Measurements from ENCODE around the gene TMEM131. TPM values are rescaled to one million over a fixed set of nuclear protein-coding genes. Genes with fewer than 3 reads are reported as not detected.
"Not testable (repeated sequence)": the region's sequence is repeated elsewhere in the genome, so short reads cannot be mapped to it uniquely, and the experiment has no call there.

Gene TMEM131
- polyA plus RNA-seq, 10 donors, result 37.2 to 58.2 (median 44.1) TPM

- DNase-seq, result not testable (repeated sequence)
Measured at GRCh38 chr2:97712175-97712574, 283.6 kb downstream of the TMEM131 start.

GRCh38 chr2:97711394-97711711 is 284.4 kb downstream of the TMEM131 start:
- no peak for DNase-seq

GRCh38 chr2:97708608-97709007 is 287.1 kb downstream of the TMEM131 start:
- no peak for DNase-seq

GRCh38 chr2:97708048-97708380 is 287.7 kb downstream of the TMEM131 start:
- DNase-seq, result no peak

- no peak for DNase-seq
Measured at GRCh38 chr2:97707362-97708047, 288.2 kb downstream of the TMEM131 start.

GRCh38 chr2:97706708-97707345 is 288.9 kb downstream of the TMEM131 start:
- DNase-seq, result no peak

Other genes starting within 250 kb of the TMEM131 start
- gene VWA3B, start 91.2 kb upstream of the TMEM131 start, polyA plus RNA-seq (ENCODE audit: insufficient read length in 10 of 10), result 1 to 10 TPM in 3 of 10 donors, under 1 TPM in 7; 0.13 to 2.4 (median 0.77) TPM

All from muscle of back (tissue), 11 donors.